Measurements from ENCODE around the gene MLYCD. TPM values are rescaled to one million over a fixed set of nuclear protein-coding genes. Genes with fewer than 3 reads are reported as not detected.

Gene MLYCD
- total RNA-seq, result 3.4 and 3.8 TPM in 2 replicates

DNA sequence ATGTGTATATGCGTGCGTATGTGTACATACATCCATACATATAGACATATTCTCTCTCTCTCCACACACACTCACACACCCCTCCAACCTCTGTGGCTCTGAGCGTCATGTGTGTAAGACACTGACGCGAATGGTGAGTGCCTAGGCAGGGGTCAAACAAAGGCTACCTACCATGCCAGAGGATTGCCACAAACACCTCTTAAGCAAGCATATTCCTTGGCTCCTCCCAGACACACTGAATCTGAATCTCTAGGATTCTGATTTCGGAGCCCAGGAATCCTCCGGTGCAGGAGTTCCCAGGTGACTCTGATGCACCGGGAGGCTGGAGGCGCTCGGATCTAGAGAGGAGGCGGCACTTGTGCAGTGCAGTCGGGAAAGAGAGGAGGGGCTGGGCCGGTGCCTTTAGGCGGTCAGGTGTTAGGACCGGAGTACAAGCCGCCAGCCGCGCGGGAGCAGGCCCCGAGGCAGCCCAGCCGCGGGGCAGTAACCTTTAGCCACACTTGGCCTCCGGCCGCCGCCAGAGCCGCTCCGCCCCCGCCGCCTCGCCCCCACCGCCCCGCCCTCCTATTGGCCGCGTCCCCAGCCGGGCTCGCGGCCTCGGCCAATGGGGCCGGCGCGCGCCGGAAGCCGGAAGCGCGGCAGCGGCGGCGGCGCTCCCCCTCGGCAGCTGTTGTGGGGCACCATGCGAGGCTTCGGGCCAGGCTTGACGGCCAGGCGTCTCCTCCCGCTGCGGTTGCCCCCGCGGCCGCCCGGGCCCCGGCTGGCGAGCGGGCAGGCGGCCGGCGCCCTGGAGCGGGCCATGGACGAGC lies at the start of gene MLYCD:
Gene MLYCD (plus strand): TSS at position 653 of the 809 bp plus-strand sequence. CDS start 30 bp downstream, at position 683.

DNA sequence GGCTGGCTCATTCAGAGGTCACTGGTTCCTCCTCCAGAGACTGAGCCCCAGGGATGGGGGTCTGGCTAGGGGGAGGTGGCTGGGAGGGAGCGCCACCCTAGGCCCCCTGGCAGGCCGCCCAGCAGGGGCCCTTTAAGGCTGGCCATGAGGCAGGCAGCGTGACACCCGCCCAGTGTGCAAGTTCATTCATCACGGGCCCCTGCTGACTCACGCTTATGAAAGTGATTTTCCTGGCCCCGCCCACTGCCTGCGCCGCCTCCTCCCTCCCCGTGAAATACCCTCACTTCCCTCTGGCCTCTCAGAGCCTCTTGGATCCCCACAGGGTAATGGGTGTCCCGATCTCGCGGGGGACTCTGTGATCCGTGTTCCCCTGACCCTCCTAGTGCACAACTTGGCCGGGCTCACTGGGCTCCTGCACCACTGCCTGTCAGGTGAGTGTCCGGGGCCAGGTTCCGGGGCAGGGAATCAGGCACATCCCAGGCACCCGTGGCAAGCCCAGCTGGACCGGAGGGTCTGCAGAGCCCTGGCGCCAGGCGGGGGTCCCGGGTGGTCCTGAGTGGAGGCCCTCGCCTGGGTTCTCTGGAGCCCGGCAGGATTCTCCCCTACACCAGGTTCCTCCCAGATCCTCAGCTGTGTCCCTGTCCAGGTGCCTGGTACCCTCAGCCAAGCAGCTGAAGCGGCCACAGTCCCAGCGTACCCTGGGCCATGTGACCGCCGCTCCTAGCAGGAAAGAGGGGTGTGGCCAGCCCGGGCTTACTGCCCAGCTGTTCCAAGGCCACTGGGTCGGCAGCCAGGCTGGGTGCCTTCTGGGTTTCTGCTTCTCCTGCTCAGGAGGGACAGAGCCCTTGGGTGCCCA lies 54.3 kb downstream of the MLYCD start, which contains the start of gene OSGIN1:
Gene OSGIN1 (plus strand): TSS at position 301 of the 856 bp plus-strand sequence. CDS start 4,432 bp downstream, outside the sequence.

DNA sequence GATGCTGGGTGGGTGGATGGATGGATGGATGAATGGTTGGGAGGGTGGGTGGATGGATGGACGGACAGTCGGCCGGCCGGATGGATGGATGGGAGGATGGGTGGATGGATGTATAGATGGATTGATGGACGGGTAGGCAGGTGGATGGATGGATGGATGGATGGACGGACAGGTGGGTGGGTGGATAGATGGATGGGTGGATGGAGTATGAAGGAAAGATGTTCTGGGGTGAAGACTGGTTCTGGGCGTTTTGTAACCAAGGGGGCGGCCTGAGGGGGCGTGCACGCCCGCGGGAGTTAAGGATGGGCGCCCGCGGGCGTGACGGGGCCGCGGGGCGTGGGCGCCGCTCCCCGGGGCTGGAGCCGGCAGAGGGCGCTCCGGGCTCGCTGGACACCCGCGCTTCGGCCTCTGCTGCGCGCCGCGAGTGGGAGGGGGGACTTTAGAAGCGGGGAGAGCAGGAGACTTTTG lies 69.0 kb downstream of the MLYCD start, which contains the start of gene NECAB2:
Gene NECAB2 (plus strand): TSS at position 407 of the 468 bp plus-strand sequence. CDS start 405 bp downstream, outside the sequence.

Other genes starting within 250 kb of the MLYCD start
- gene HSBP1, start 91.1 kb upstream of the MLYCD start, total RNA-seq, result 110 and 121 TPM in 2 replicates
- gene OSGIN1, start 54.1 kb downstream of the MLYCD start, total RNA-seq, result 3.7 and 7.2 TPM in 2 replicates
- gene NECAB2, start 69.1 kb downstream of the MLYCD start, total RNA-seq, result 0.13 and 0.30 TPM in 2 replicates
- gene SLC38A8, start 143.7 kb downstream of the MLYCD start, total RNA-seq, result not detected in 2 replicates
- 162 and 163 TPM in 2 replicates for gene MBTPS1, start 217.8 kb downstream of the MLYCD start, total RNA-seq
- 18.8 and 23.7 TPM in 2 replicates for gene HSDL1, start 246.1 kb downstream of the MLYCD start, total RNA-seq
- gene DNAAF1, start 246.2 kb downstream of the MLYCD start, total RNA-seq, result not detected in 2 replicates